K562 (cell line): ENCODE measurements around the gene RAI1. TPM values are rescaled to one million over a fixed set of nuclear protein-coding genes. Genes with fewer than 3 reads are reported as not detected.
A peak's percentile ranks its signal among the peaks of the same experiment; 100 is the strongest.

Experiments used
- ATAC-seq: fragments of 200-7000 bp; cut with Tn5 transposase; 3 replicates; pipeline ENCODE4 v1.9.1; 2020; ENCODE audit warnings: moderate library complexity
- BruUV-seq: library from RNA; stranded (reverse); fragments of 400-500 nt; replicated peaks from 2 replicates; lab custom pipeline; 2021; lab: Mats Ljungman, UMichigan
- CTCF ChIA-PET: fragments of 300-600 bp; formaldehyde crosslinking; extraction: SDS; loops from one replicate; lab custom pipeline; 2021; ENCODE audit warnings: low intra/inter-chr PET ratio; lab: Yijun Ruan, JAX
- POLR2A ChIA-PET: fragments of 300-600, 350-650 bp; sonication (Branson Sonifier 250); formaldehyde crosslinking; extraction: SDS; loops from one replicate; lab custom pipeline; 2021; ENCODE audit warnings: antibody characterized with exemption, inconsistent platforms; lab: Yijun Ruan, JAX
- DNase-seq, 4 experiments: peaks; one replicate each; pipeline versions ENCODE4 v3.0.0 to v3.0.0-alpha.2; 2011 to 2018; ENCODE audit warnings: low spot score in 3 of 4, mixed read lengths in 3 of 4; ENCODE audit errors: extremely low read depth in 1 of 4
- FAIRE-seq: peaks from 2 replicates; lab custom pipeline; 2011; peaks lifted over from hg19 to GRCh38; lab: Jason Lieb, UNC
- H2AFZ ChIP-seq: 2 replicates; pipeline ENCODE4 v1.6.0; 2011; ENCODE audit warnings: low read depth, low read length, control low read depth, inconsistent platforms
- H3K27ac ChIP-seq: fragments of 200-600 bp; 3 replicates; pipeline ENCODE4 v1.8.0; 2011; ENCODE audit warnings: low read depth, mild to moderate bottlenecking, control low read depth, inconsistent platforms, low read length, moderate library complexity, mixed read lengths; ENCODE audit errors: extremely low read depth
- H3K27me3 ChIP-seq, 2 experiments: fragments of 300-600 bp in 1 of 2; 2 replicates in 1 of 2; 3 replicates in 1 of 2; pipeline versions ENCODE4 v1.6.0 to v1.8.0; 2011; ENCODE audit warnings: inconsistent platforms in 2 of 2, low read length in 2 of 2, mild to moderate bottlenecking in 1 of 2, mixed read lengths in 1 of 2, moderate library complexity in 1 of 2; ENCODE audit not compliant: control insufficient read depth in 2 of 2, insufficient read depth in 2 of 2
- H3K36me3 ChIP-seq: fragments of 300-600 bp; 3 replicates; pipeline ENCODE4 v1.8.0; 2011; ENCODE audit warnings: mild to moderate bottlenecking, low read length, inconsistent platforms; ENCODE audit not compliant: control insufficient read depth, insufficient read depth
- H3K4me1 ChIP-seq, 2 experiments: fragments of 200-600 bp in 1 of 2; replicated peaks in 1 of 2; 2 replicates in 1 of 2; 3 replicates in 1 of 2; pipeline versions ENCODE4 v1.5.1 to v1.8.0; 2011; ENCODE audit warnings: inconsistent platforms in 2 of 2, low read length in 2 of 2, mild to moderate bottlenecking in 1 of 2, mixed read lengths in 1 of 2, moderate library complexity in 1 of 2; ENCODE audit not compliant: control insufficient read depth in 2 of 2, insufficient read depth in 2 of 2
- H3K4me2 ChIP-seq: 2 replicates; pipeline ENCODE4 v1.6.1; 2011; ENCODE audit warnings: low read length, control low read depth, inconsistent platforms, mixed read lengths; ENCODE audit not compliant: insufficient read depth
- H3K4me3 ChIP-seq: fragments of 200-600 bp; sonication (generic), shearing (Covaris generic); 2 replicates; pipeline ENCODE4 v1.5.1; 2016; ENCODE audit warnings: control low read depth, inconsistent platforms
- H3K79me2 ChIP-seq: fragments of 200-600 bp; 3 replicates; pipeline ENCODE4 v1.8.0; 2011; ENCODE audit warnings: low read length, inconsistent platforms; ENCODE audit not compliant: control insufficient read depth, insufficient read depth
- H3K9ac ChIP-seq, 2 experiments: 2 replicates each; pipeline versions ENCODE4 v1.6.0 to v1.6.1; 2011; ENCODE audit warnings: low read depth in 2 of 2, low read length in 2 of 2, control low read depth in 1 of 2, inconsistent platforms in 1 of 2, mild to moderate bottlenecking in 1 of 2, mixed read lengths in 1 of 2; ENCODE audit not compliant: insufficient read depth in 1 of 2
- H3K9me1 ChIP-seq: one replicate; pipeline ENCODE4 v1.6.0; 2011; ENCODE audit warnings: inconsistent platforms, mild to moderate bottlenecking, low read length, moderate library complexity; ENCODE audit not compliant: control insufficient read depth, insufficient read depth
- H3K9me3 ChIP-seq: replicated peaks from 2 replicates; pipeline ENCODE4 v1.5.1; 2011; ENCODE audit warnings: low read depth, low read length, inconsistent platforms; ENCODE audit not compliant: control insufficient read depth, insufficient read depth
- H4K20me1 ChIP-seq: replicated peaks from 2 replicates; pipeline ENCODE4 v1.6.1; 2011; ENCODE audit warnings: low read length, inconsistent platforms, mixed read lengths; ENCODE audit not compliant: control insufficient read depth, insufficient read depth
- ATF1 ChIP-seq, 2 experiments: fragments of 450-650 bp in 1 of 2; IDR thresholded peaks; 2 replicates each; pipeline ENCODE4 v1.6.1; 2016; ENCODE audit warnings: missing compliant biosample characterization in 1 of 2, missing genetic modification characterization in 1 of 2
- BMI1 ChIP-seq: fragments of 150-350 bp; IDR thresholded peaks from 2 replicates; pipeline ENCODE4 v1.6.1; 2014; ENCODE audit warnings: low read length
- C11orf30 ChIP-seq: fragments of 450-650 bp; IDR thresholded peaks from 2 replicates; pipeline ENCODE4 v1.6.1; 2016; ENCODE audit warnings: low read depth, mild to moderate bottlenecking
- CAMTA2 ChIP-seq: fragments of 250-450 bp; sonication (Bioruptor Pico); conservative IDR thresholded peaks from 2 replicates; pipeline ENCODE4 v1.5.1; 2022
- CTCF ChIP-seq, 3 experiments: IDR thresholded peaks in 2 of 3; conservative IDR thresholded peaks in 1 of 3; 2 replicates each; pipeline ENCODE4 v1.5.1; 2011 to 2012; ENCODE audit warnings: low read length in 3 of 3, mild to moderate bottlenecking in 3 of 3, control low read depth in 2 of 3, improper control_type of control experiment in 1 of 3, inconsistent platforms in 1 of 3, low read depth in 1 of 3, mixed read lengths in 1 of 3, moderate library complexity in 1 of 3; ENCODE audit not compliant: insufficient read depth in 2 of 3
- CUX1 ChIP-seq: fragments of 200-800 bp; sonication (Bioruptor generic); IDR thresholded peaks from 2 replicates; pipeline ENCODE4 v1.6.1; 2016; ENCODE audit warnings: missing genetic modification characterization, missing compliant biosample characterization
- E2F5 ChIP-seq: sonication (generic); formaldehyde crosslinking; IDR thresholded peaks from 2 replicates; pipeline ENCODE4 v1.8.0; 2022; ENCODE audit warnings: mild to moderate bottlenecking, missing genetic modification reagents
- IRF2 ChIP-seq: sonication (generic); formaldehyde crosslinking; IDR thresholded peaks from 2 replicates; pipeline ENCODE4 v1.8.1; 2022; ENCODE audit warnings: mild to moderate bottlenecking, missing genetic modification reagents
- NR2C2 ChIP-seq, 2 experiments: fragments of 200-800 bp in 1 of 2; sonication (Bioruptor generic) in 1 of 2; sonication (generic) in 1 of 2; formaldehyde crosslinking in 1 of 2; IDR thresholded peaks; 2 replicates each; pipeline versions ENCODE4 v1.6.1 to v1.8.0; 2016 to 2022; ENCODE audit warnings: mild to moderate bottlenecking in 1 of 2, missing compliant biosample characterization in 1 of 2, missing genetic modification characterization in 1 of 2, missing genetic modification reagents in 1 of 2
- TAF7 ChIP-seq: fragments of 450-650 bp; IDR thresholded peaks from 2 replicates; pipeline ENCODE4 v1.6.1; 2016; ENCODE audit warnings: missing genetic modification characterization, missing compliant biosample characterization
- ZKSCAN1 ChIP-seq: fragments of 150-350 bp; IDR thresholded peaks from 2 replicates; pipeline ENCODE4 v1.6.1; 2016; ENCODE audit warnings: low read depth, low read length
- WGBS: fragments of 100-300 bp; shearing (Covaris generic); methylation state at CpG from one replicate; pipeline ENCODE4 v1.1.6; 2016; ENCODE audit warnings: low coverage, mixed read lengths; ENCODE audit not compliant: insufficient coverage; ENCODE audit errors: missing lambda C conversion rate; 5-methylcytosine and 5-hydroxymethylcytosine counted together
- in situ Hi-C: fragments of 300-500 bp; cut with MboI; formaldehyde crosslinking; loops from 4 replicates; pipeline ENCODE4 v1.15.0; 2018; ENCODE audit warnings: inconsistent platforms, mixed read lengths
- intact Hi-C: fragments of 100-400 bp; cut with micrococcal nuclease; formaldehyde crosslinking; loops from 2 replicates; pipeline ENCODE4 v1.14.2; 2022
- polyA plus RNA-seq, 8 experiments: library from polyadenylated mRNA; depleted of rRNA in 4 of 8; stranded (reverse) in 5 of 8; unstranded in 3 of 8; fragments of >200 nt; fragmentation: Nextera tagmentation in 2 of 8; fragmentation: Illumina TruSeq in 1 of 8; extraction: Ambion mirVana in 2 of 8; extraction: Trizol in 1 of 8; gene quantifications; 2 replicates each; pipeline versions ENCODE4 v1.2.1 to v1.2.3, GENCODE V29; 2011 to 2014; ENCODE audit warnings: inconsistent platforms in 1 of 8, missing spikeins in 1 of 8
- total RNA-seq, 7 experiments: library from RNA; depleted of rRNA in 6 of 7; stranded (reverse); fragments of >200 nt in 6 of 7; fragmentation: Illumina TruSeq in 2 of 7; extraction: Trizol in 2 of 7; gene quantifications; 2 replicates each; pipeline versions ENCODE4 v1.2.1 to v1.2.3, GENCODE V29; 2011 to 2021; ENCODE audit warnings: low replicate concordance in 1 of 7

RAI1 gene
- total and polyA plus RNA-seq, 9 of the 15 experiments (the other 6 are each of a cell fraction or from before 2014, with no cell fraction given), result 0.68 to 19.9 (median 5.5) TPM

GRCh38 chr17:17849845-17850373, 168.7 kb downstream of the RAI1 start:
- peak overlapping the region; percentile 44; the same call in 1 of the 2 replicates for H3K4me2 ChIP-seq
- TF ChIP-seq TAF7 (peak; percentile 61; the same call in 1 of the 2 replicates), IRF2 (CRISPR knock-in tag) (no peak), ATF1 (CRISPR knock-in tag; IDR thresholded peaks at IDR 0.05) (no peak), ATF1 (tag; IDR thresholded peaks at IDR 0.05) (0 out of 2 replicates have a peak, but pooled peaks have one; percentile 35), BMI1 (no peak), CTCF (IDR thresholded peaks at IDR 0.05 in 2 of 3, conservative IDR thresholded peaks at IDR 0.05 in 1 of 3; ENCODE audit: insufficient read depth in 2 of 3, low read depth in 1 of 3, low read length in 3 of 3) (peak; percentile 13 to 53 (median 29); a peak in 3 of 6 replicates), NR2C2 (CRISPR knock-in tag; IDR thresholded peaks at IDR 0.05) (no peak), NR2C2 (tag; IDR thresholded peaks at IDR 0.05) (peak; percentile 77), E2F5 (CRISPR knock-in tag) (no peak), ZKSCAN1 (no peak), C11orf30 (no peak), CUX1 (CRISPR knock-in tag) (peak; percentile 81; the same call in 1 of the 2 replicates), CAMTA2 (CRISPR knock-in tag) (no peak)

More at GRCh38 chr17:17849845-17850373, 168.7 kb downstream of the RAI1 start:
- intact Hi-C loops (loop anchor here (2.0 kb wide), 1 partner anchor 13 kb away; the partner anchor contains the start of gene SREBF1), in situ Hi-C loops (no loop called here)
- Histone ChIP-seq H3K4me3 (no peak overlapping the region), H3K9me1 (no peaks in the 10 kb centered on the region), H3K4me1 (peaks cover 40 to 67% of the 10 kb centered on the region in 2 experiments), H3K79me2 (no peaks in the 10 kb centered on the region), H3K9me3 (no peaks in the 10 kb centered on the region), H4K20me1 (no peaks in the 10 kb centered on the region), H2AFZ (peak overlapping the region; percentile 84), H3K36me3 (no peaks in the 10 kb centered on the region), H3K27me3 (no peaks in the 10 kb centered on the region), H3K27ac (peak overlapping the region; percentile 94), H3K9ac (peak overlapping the region; percentile 64 to 76; a peak in 3 of 4 replicates)
- DNase-seq (peak; percentile 70 to 92 (median 77)), FAIRE-seq (peak; percentile 98), ATAC-seq (peak; percentile 95)
- ChIA-PET POLR2A (interaction anchor here (0.7 to 5.7 kb wide), 4 partner anchors 9 to 173 kb away, joined by 3 to 39 read pairs (median 9); partner anchors contain the start of gene SREBF1), CTCF (no interaction called here)
- whole genome bisulfite sequencing, result 0% methylated on average over 2 of the region's 2 CpGs
- BruUV-seq, result no TSS peak
